Erythroblast (primary cell): ENCODE results near the gene CLSTN2.

Experiments used
- DNase-seq, 2 experiments: peaks; one replicate each; lab custom pipeline; 2025; lab: John Stamatoyannopoulos, UW
- GATA1 ChIP-seq: IDR thresholded peaks from 2 replicates; pipeline ENCODE4 v1.6.1; 2011; ENCODE audit warnings: low read depth, mild to moderate bottlenecking, control low read depth, low read length, moderate library complexity
- POLR2A ChIP-seq: IDR thresholded peaks from 2 replicates; pipeline ENCODE4 v1.6.1; 2011; ENCODE audit warnings: mild to moderate bottlenecking, low read length

The CLSTN2 gene

DNA sequence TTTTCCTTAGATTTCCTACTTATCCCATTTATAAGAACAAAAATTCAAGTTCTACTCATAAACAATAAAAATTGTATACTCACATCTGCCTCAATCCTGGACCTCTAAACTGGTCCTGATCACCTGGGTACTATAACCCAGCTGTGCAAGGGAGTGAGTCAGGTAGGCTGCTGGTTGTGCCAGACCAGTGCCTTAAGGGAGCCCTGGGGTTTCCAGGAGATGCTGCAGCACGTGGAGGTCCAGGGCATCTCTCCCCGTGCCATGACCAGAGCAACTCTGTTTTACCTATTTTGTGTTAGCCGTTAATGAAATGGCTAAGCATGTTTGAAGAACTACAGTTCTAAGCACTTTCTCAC is 602.7 kb downstream of the CLSTN2 start:
- no peak for DNase-seq

GRCh38 chr3:140540262-140540661 is 605.3 kb downstream of the CLSTN2 start:
- DNase-seq, result no peak
- TF ChIP-seq GATA1 (no peak), POLR2A (no peak)

More for the DNA sequence above, 602.7 kb downstream of the CLSTN2 start:
- no peak for TF ChIP-seq GATA1
- TF ChIP-seq POLR2A, result no peak

GRCh38 chr3:140541975-140542653 is 607.1 kb downstream of the CLSTN2 start:
- no peak for TF ChIP-seq POLR2A
- TF ChIP-seq GATA1, result no peak
- DNase-seq, result no peak

GRCh38 chr3:140545197-140545596 is 610.2 kb downstream of the CLSTN2 start:
- DNase-seq, result no peak
- TF ChIP-seq POLR2A, result no peak
- no peak for TF ChIP-seq GATA1

DNA sequence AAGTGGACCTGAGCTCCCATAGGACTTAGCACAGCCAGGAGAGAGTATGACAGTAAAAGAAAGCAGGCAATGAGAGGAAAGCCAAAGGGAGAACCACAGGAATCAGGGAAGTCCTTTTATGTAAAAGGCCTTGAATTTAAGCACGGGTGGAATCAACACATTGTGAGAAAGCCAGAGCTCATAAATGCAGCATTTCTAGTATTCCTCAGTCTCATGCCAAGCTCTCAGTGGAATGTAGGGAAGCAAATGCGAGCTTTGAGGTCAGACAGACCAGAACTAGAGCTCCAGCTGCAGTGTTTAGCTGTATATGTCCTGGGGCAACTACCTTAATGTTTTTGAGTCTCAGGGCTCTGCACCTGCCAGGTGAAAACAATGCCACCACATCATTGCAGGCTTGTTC is 610.8 kb downstream of the CLSTN2 start:
- DNase-seq, result no peak
- TF ChIP-seq POLR2A, result no peak
- TF ChIP-seq GATA1, result no peak

DNA sequence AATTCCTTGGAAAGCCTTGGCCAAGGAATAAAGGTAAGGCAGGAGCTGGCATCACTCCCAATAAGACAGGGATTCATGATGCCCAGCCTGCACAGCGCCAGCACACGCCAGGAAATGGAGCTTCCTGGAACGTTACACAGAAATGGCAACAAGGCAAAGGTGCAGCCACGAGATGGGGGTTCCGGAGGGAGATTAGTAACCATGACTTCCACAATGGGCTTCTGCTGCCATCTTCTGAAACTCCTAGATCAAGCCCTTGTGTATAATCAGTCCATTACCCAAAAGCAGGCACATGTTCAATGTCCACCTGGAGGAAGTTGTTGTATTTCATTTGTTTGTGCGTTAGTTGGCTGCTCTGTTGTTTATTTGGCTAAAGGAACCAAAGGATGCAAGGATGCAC is 611.7 kb downstream of the CLSTN2 start:
- TF ChIP-seq GATA1 (no peak), POLR2A (no peak)
- no peak for DNase-seq

DNA sequence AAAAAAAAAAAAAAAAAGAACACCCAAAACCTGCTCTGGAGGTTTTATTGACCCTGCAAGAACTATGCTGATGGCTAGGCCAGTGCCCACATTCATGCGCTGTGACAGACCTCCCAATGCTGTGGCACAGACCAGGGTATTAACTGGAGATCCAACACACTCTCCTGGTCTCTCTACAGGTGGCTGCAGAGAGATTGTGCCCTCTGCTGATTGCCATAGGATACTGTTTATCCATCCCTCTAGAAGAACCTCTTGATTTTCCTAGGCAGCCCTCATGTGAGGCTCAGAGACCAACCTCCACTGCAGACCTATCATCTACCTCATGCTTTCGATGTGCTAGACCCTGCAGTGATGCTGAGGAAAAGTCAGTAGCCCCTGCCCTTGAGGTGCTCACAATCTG is 617.4 kb downstream of the CLSTN2 start:
- no peak for DNase-seq
- TF ChIP-seq GATA1 (no peak), POLR2A (no peak)

DNA sequence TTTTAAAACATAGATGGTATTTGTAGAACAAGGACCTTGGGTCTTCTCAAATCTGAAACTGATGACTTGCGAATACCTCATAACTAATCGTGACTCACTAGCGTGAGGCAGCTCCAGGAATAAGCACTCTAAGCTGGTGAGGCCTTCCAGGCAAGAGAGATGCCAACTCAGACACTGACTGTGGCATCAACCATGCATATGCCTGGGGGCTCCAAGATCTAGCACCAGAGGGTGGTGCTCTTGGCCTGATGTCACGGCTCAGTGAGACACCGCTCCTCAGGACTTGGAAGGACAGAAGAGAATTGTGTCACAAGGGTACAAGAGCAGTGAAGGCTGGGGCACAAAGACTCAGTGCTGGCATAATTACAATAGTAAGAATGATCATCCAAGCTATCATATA is 617.9 kb downstream of the CLSTN2 start:
- no peak for DNase-seq
- TF ChIP-seq POLR2A, result no peak
- no peak for TF ChIP-seq GATA1

DNA sequence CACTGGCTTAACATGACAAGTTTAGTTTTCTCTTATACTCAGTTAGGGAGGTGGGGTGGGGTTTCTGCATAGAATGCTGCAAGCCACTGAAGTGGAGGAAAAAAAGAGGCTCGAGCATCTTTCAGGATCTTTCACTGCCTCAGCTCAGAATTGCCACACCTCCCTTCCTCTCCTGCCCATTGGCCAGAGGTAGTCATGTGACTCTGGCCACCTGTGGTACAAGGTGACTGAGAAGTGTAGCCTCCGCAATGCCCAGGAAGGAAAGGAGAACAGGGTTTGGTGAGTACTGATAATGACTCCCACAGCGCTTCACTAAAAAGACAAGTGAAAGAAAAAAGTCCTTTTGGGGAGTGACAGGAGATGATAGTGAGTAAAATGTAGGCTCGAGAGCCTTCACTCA is 618.6 kb downstream of the CLSTN2 start:
- TF ChIP-seq POLR2A (no peak), GATA1 (no peak)
- no peak for DNase-seq

GRCh38 chr3:140555666-140556065 is 620.7 kb downstream of the CLSTN2 start:
- TF ChIP-seq POLR2A (no peak), GATA1 (no peak)
- DNase-seq, result no peak

DNA sequence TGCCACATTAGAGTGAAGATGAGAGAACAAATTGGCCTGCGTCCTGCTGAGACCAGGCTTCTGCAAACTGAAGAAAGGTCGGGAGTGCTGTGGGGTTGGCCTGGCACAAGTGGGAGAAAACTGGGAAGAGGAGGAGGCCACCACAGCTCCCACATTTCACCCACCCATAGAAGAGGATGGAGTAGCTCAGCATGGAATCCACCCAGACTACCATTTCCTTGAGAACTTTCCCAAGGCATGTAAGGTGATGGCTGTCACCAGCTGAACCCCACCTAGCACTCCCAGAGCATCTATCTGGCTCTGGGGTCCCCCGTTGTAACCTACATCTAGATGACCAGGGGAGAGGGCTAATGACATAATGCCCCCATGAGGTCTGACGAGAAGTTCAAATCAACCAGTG is 622.5 kb downstream of the CLSTN2 start:
- TF ChIP-seq GATA1 (no peak), POLR2A (no peak)
- no peak for DNase-seq

- no peak for TF ChIP-seq GATA1
- no peak for TF ChIP-seq POLR2A
- DNase-seq, result no peak
Measured at GRCh38 chr3:140559546-140559945, 624.6 kb downstream of the CLSTN2 start.

DNA sequence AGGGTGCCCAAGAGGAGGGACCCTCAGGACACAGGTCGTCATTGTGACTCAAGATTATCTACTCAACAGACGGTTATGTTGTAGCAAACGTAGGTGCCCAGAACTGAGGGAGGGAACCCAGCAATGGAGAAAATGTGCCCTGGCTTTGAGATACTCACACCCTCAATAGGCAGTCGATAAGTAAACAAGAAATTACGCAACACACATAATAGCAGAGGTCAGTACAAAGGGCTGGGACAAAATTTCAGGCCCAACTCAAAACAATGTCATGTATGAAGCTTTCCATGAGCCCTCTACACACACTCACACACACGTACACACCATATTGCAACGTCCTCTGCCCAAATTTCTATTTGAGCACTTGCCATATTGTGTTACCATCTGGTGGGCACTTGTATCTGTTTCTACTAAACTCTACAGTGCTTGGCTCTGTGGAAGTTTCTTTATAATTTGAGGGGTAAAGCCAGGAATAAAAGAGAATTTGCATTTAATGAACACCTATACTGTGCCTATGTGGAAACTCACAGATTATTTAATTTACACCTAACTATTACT is 628.3 kb downstream of the CLSTN2 start:
- TF ChIP-seq POLR2A (no peak), GATA1 (no peak)
- no peak for DNase-seq

GRCh38 chr3:140568131-140568530 is 633.1 kb downstream of the CLSTN2 start:
- no peak for DNase-seq
- TF ChIP-seq POLR2A, result no peak
- no peak for TF ChIP-seq GATA1

GRCh38 chr3:140568842-140569520 is 634.0 kb downstream of the CLSTN2 start:
- no peak for TF ChIP-seq POLR2A
- TF ChIP-seq GATA1, result no peak
- no peak for DNase-seq
